DMS114 treated with DMSO at 0.1 percent for 48 hours (cell line): ENCODE data around the gene PF4V1.

Source experiments
- DNase-seq: peaks from one replicate; lab custom pipeline; 2025; ENCODE audit not compliant: unreplicated experiment; lab: John Stamatoyannopoulos, UW

Gene PF4V1

GRCh38 chr4:73844806-73845205 lies 8.3 kb upstream of the PF4V1 start:
- no peak for DNase-seq

GRCh38 chr4:73847526-73848182 lies 5.4 kb upstream of the PF4V1 start:
- no peak for DNase-seq

- no peak for DNase-seq
These were observed 4.8 kb upstream of the PF4V1 start for GRCh38 chr4:73848183-73848777.

- DNase-seq: no peak
These were observed 2.7 kb upstream of the PF4V1 start for GRCh38 chr4:73850261-73850970.

GRCh38 chr4:73851293-73851692 lies 1.8 kb upstream of the PF4V1 start:
- no peak for DNase-seq

- DNase-seq: no peak
These were observed 325 bp upstream of the PF4V1 start for GRCh38 chr4:73852771-73853170.

GRCh38 chr4:73853718-73854473 lies 800 bp downstream of the PF4V1 start:
- DNase-seq: no peak

GRCh38 chr4:73855406-73855805 lies 2.3 kb downstream of the PF4V1 start:
- DNase-seq: no peak

GRCh38 chr4:73856518-73856917 lies 3.4 kb downstream of the PF4V1 start:
- DNase-seq: no peak

GRCh38 chr4:73859614-73860088 lies 6.6 kb downstream of the PF4V1 start:
- no peak for DNase-seq

- DNase-seq: no peak
These were observed 7.1 kb downstream of the PF4V1 start for GRCh38 chr4:73860181-73860580.

GRCh38 chr4:73860917-73861316 lies 7.8 kb downstream of the PF4V1 start:
- DNase-seq: no peak

- no peak for DNase-seq
These were observed 9.2 kb downstream of the PF4V1 start for GRCh38 chr4:73862322-73862721.

- DNase-seq: no peak
These were observed 11.3 kb downstream of the PF4V1 start for GRCh38 chr4:73864365-73864764.

- DNase-seq: no peak
These were observed 11.9 kb downstream of the PF4V1 start for GRCh38 chr4:73864961-73865360.

- DNase-seq: no peak
These were observed 12.5 kb downstream of the PF4V1 start for GRCh38 chr4:73865431-73866096.

GRCh38 chr4:73866246-73866645 lies 13.2 kb downstream of the PF4V1 start:
- DNase-seq: no peak

GRCh38 chr4:73867783-73868182 lies 14.7 kb downstream of the PF4V1 start:
- no peak for DNase-seq

- DNase-seq: no peak
These were observed 15.4 kb downstream of the PF4V1 start for GRCh38 chr4:73868206-73869129.
